HepG2 (cell line): ENCODE measurements around the gene MEF2B. TPM values are rescaled to one million over a fixed set of nuclear protein-coding genes. Genes with fewer than 3 reads are reported as not detected.

Source experiments
- ATAC-seq: fragments of 200-7000 bp; cut with Tn5 transposase; 3 replicates; pipeline ENCODE4 v1.9.1; 2020; ENCODE audit warnings: mild to moderate bottlenecking, moderate library complexity
- BruUV-seq: library from RNA; stranded (reverse); fragments of 400-500 nt; replicated peaks from 2 replicates; lab custom pipeline; 2021; lab: Mats Ljungman, UMichigan
- CTCF ChIA-PET: fragments of 300-600 bp; formaldehyde crosslinking; extraction: SDS; loops from one replicate; lab custom pipeline; 2021; ENCODE audit warnings: low total read pairs, inconsistent platforms, low intra/inter-chr PET ratio; lab: Yijun Ruan, JAX
- POLR2A ChIA-PET: fragments of 350-600 bp; sonication (Branson Sonifier 250); formaldehyde crosslinking; loops from one replicate; lab custom pipeline; 2020; ENCODE audit warnings: antibody characterized with exemption, inconsistent platforms; lab: Yijun Ruan, JAX
- DNase-seq: peaks from one replicate; pipeline ENCODE4 v3.0.0-alpha.2; 2015; ENCODE audit warnings: low spot score
- FAIRE-seq: peaks from 3 replicates; lab custom pipeline; 2011; peaks lifted over from hg19 to GRCh38; lab: Jason Lieb, UNC
- H2AFZ ChIP-seq: one replicate; pipeline ENCODE4 v1.6.1; 2011; ENCODE audit warnings: low read length, inconsistent platforms
- H3K27ac ChIP-seq: fragments of 300-600 bp; 3 replicates; pipeline ENCODE4 v1.8.0; 2011; ENCODE audit warnings: mixed run types, mild to moderate bottlenecking, mixed read lengths, low read length, inconsistent platforms; ENCODE audit not compliant: insufficient read depth; ENCODE audit errors: extremely low read length
- H3K27me3 ChIP-seq, 2 experiments: fragments of 200-600 bp in 1 of 2; 2 replicates in 1 of 2; 3 replicates in 1 of 2; pipeline versions ENCODE4 v1.6.0 to v1.8.0; 2011; ENCODE audit warnings: low read length in 2 of 2, mild to moderate bottlenecking in 2 of 2, moderate library complexity in 2 of 2, inconsistent platforms in 1 of 2; ENCODE audit not compliant: insufficient read depth in 2 of 2, control insufficient read depth in 1 of 2
- H3K36me3 ChIP-seq, 2 experiments: fragments of 200-600 bp in 1 of 2; replicated peaks in 1 of 2; 2 replicates in 1 of 2; 3 replicates in 1 of 2; pipeline versions ENCODE4 v1.5.1 to v1.8.0; 2011; ENCODE audit warnings: low read length in 2 of 2, inconsistent platforms in 1 of 2; ENCODE audit not compliant: insufficient read depth in 2 of 2, control insufficient read depth in 1 of 2
- H3K4me1 ChIP-seq: 2 replicates; pipeline ENCODE4 v1.5.1; 2012; ENCODE audit warnings: low read length, inconsistent platforms; ENCODE audit not compliant: insufficient read depth
- H3K4me2 ChIP-seq: 2 replicates; pipeline ENCODE4 v1.6.0; 2011; ENCODE audit warnings: low read depth, low read length, inconsistent platforms
- H3K4me3 ChIP-seq, 3 experiments: fragments of 200-600 bp in 1 of 3; sonication (generic), shearing (Covaris generic) in 1 of 3; replicated peaks in 1 of 3; 2 replicates each; pipeline ENCODE4 v1.5.1; 2011 to 2016; ENCODE audit warnings: low read length in 3 of 3, inconsistent platforms in 2 of 3, low read depth in 2 of 3, mild to moderate bottlenecking in 2 of 3, control low read depth in 1 of 3, mixed read lengths in 1 of 3; ENCODE audit not compliant: insufficient read depth in 1 of 3
- H3K79me2 ChIP-seq: one replicate; pipeline ENCODE4 v1.6.1; 2011; ENCODE audit warnings: low read length, inconsistent platforms; ENCODE audit not compliant: insufficient read depth
- H3K9ac ChIP-seq: 2 replicates; pipeline ENCODE4 v1.6.0; 2011; ENCODE audit warnings: mild to moderate bottlenecking, low read depth, low read length, inconsistent platforms; ENCODE audit not compliant: insufficient read depth
- H3K9me3 ChIP-seq: 2 replicates; pipeline ENCODE4 v1.5.1; 2012; ENCODE audit warnings: mild to moderate bottlenecking, low read length
- H4K20me1 ChIP-seq: 2 replicates; pipeline ENCODE4 v1.6.0; 2011; ENCODE audit warnings: inconsistent platforms, mild to moderate bottlenecking, low read length, moderate library complexity; ENCODE audit not compliant: insufficient read depth
- GTF2F1 ChIP-seq: fragments of 150-350 bp; IDR thresholded peaks from 2 replicates; pipeline ENCODE4 v1.6.1; 2014; ENCODE audit warnings: low read length
- POLR2A ChIP-seq, 2 experiments: IDR thresholded peaks; 2 replicates each; pipeline ENCODE4 v1.6.1; 2011; ENCODE audit warnings: low read depth in 2 of 2, low read length in 2 of 2, mild to moderate bottlenecking in 1 of 2, moderate library complexity in 1 of 2; ENCODE audit not compliant: insufficient read depth in 1 of 2
- SALL1 ChIP-seq: sonication (generic); formaldehyde crosslinking; IDR thresholded peaks from 2 replicates; pipeline ENCODE4 v1.8.0; 2022; ENCODE audit warnings: mild to moderate bottlenecking, missing genetic modification reagents
- ZNF280D ChIP-seq: sonication (generic); formaldehyde crosslinking; IDR thresholded peaks from 2 replicates; pipeline ENCODE4 v1.5.1; 2020; ENCODE audit warnings: mild to moderate bottlenecking, missing genetic modification reagents
- WGBS: methylation state at CpG from one replicate; pipeline ENCODE4 v1.1.6; 2017; ENCODE audit warnings: low lambda C conversion rate; 5-methylcytosine and 5-hydroxymethylcytosine counted together
- in situ Hi-C: cut with HindIII; loops from 2 replicates; pipeline ENCODE4 v1.10.0; 2017; ENCODE audit warnings: low pct_unique_long_range_greater_than_20kb; ENCODE audit not compliant: extremely low pct_ligation_motif_present
- intact Hi-C: fragments of 100-400 bp; cut with micrococcal nuclease; formaldehyde crosslinking; loops from one replicate; pipeline ENCODE4 v1.10.0; 2022; ENCODE audit not compliant: unreplicated experiment
- polyA plus RNA-seq, 8 experiments: library from polyadenylated mRNA; depleted of rRNA in 3 of 8; stranded (reverse) in 7 of 8; unstranded in 1 of 8; fragments of >200 nt; fragmentation: Illumina TruSeq in 4 of 8; extraction: Trizol in 4 of 8; gene quantifications; 2 replicates each; pipeline versions ENCODE4 v1.2.1 to v1.2.3, GENCODE V29; 2011 to 2016; ENCODE audit warnings: low read depth in 4 of 8, missing spikeins in 1 of 8, mixed read lengths in 1 of 8; ENCODE audit not compliant: insufficient read depth in 1 of 8
- total RNA-seq, 5 experiments: library from RNA; depleted of rRNA; stranded (reverse); fragments of >200 nt; fragmentation: Illumina TruSeq; extraction: Trizol; gene quantifications; 2 replicates each; pipeline ENCODE4 v1.2.3, GENCODE V29; 2016; ENCODE audit warnings: low read depth in 1 of 5
- TF ChIP-seq, protein P1 (sequence below): sonication (generic); formaldehyde crosslinking; IDR thresholded peaks from 2 replicates; pipeline ENCODE4 v1.5.0; 2020; ENCODE audit warnings: mild to moderate bottlenecking, missing genetic modification reagents
- TF ChIP-seq, protein P2 (sequence below): sonication (generic); formaldehyde crosslinking; IDR thresholded peaks from 2 replicates; pipeline ENCODE4 v1.5.1; 2020; ENCODE audit warnings: missing genetic modification reagents, mild to moderate bottlenecking, borderline replicate concordance

The MEF2B gene
- total and polyA plus RNA-seq, 2 of the 13 experiments (the other 11 are each of a cell fraction or from before 2014, with no cell fraction given) = 1.2 to 1.7 TPM

- TF ChIP-seq ZNF280D (CRISPR knock-in tag) (0 out of 2 replicates have a peak, but pooled peaks have one; percentile 44), SALL1 (CRISPR knock-in tag) (peak; percentile 41; the same call in 1 of the 2 replicates)
Measured at GRCh38 chr19:19113040-19113626, 56.9 kb downstream of the MEF2B start (continued).

DNA sequence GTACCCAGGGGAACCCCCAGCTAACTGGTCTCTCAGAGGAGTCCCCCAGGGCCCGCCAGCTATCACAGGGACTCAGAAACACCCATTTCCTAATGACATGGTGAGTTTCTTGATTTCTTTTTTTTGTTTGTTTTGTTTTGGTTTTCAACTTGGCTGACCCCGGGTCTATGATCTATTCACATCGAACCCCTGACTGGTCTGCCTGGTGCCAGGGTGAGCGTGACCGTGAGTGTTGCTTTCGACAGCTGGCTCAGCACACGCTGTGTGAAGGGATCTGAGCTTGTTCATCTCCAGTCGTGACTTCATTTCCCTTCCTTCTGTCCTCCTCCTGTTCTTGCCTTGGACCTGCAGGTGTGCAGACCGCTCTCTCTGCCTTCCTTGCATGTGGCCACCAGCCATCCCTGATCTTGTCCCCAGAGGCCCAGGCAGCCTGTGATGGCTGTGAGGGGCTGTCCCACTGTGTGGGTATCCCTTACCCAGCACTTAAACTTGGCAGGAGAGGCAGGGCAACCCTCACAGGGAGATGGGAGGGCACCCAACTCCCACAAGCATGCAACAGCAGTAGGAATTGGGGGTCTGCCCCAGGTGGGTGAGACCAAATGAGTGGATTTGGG lies 58.0 kb downstream of the MEF2B start:
- in situ Hi-C loops = loop anchor here (5.0 kb wide), 1 partner anchor 55 kb away; no protein-coding TSS in a partner anchor
- no peak overlapping the region for H3K27ac ChIP-seq
- H3K9ac ChIP-seq = no peak overlapping the region
- H3K79me2 ChIP-seq = no peaks in the 10 kb centered on the region
- no peaks in the 10 kb centered on the region for H3K9me3 ChIP-seq
- 92% methylated on average over 9 of the region's 9 CpGs for WGBS
- BruUV-seq = TSS peak; percentile 33
- no peaks in the 10 kb centered on the region for H3K27me3 ChIP-seq
- TF ChIP-seq GTF2F1 = no peak
- TF ChIP-seq POLR2A (IDR thresholded peaks at IDR 0.05; ENCODE audit: insufficient read depth in 1 of 2, low read depth in 2 of 2, low read length in 2 of 2) = 0 out of 4 replicates have a peak, but pooled peaks of 1 of the 2 experiments have one; percentile 24
- TF ChIP-seq, protein P1, sequence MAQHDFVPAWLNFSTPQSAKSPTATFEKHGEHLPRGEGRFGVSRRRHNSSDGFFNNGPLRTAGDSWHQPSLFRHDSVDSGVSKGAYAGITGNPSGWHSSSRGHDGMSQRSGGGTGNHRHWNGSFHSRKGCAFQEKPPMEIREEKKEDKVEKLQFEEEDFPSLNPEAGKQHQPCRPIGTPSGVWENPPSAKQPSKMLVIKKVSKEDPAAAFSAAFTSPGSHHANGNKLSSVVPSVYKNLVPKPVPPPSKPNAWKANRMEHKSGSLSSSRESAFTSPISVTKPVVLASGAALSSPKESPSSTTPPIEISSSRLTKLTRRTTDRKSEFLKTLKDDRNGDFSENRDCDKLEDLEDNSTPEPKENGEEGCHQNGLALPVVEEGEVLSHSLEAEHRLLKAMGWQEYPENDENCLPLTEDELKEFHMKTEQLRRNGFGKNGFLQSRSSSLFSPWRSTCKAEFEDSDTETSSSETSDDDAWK (CRISPR knock-in tag) = no peak
- TF ChIP-seq, protein P2, sequence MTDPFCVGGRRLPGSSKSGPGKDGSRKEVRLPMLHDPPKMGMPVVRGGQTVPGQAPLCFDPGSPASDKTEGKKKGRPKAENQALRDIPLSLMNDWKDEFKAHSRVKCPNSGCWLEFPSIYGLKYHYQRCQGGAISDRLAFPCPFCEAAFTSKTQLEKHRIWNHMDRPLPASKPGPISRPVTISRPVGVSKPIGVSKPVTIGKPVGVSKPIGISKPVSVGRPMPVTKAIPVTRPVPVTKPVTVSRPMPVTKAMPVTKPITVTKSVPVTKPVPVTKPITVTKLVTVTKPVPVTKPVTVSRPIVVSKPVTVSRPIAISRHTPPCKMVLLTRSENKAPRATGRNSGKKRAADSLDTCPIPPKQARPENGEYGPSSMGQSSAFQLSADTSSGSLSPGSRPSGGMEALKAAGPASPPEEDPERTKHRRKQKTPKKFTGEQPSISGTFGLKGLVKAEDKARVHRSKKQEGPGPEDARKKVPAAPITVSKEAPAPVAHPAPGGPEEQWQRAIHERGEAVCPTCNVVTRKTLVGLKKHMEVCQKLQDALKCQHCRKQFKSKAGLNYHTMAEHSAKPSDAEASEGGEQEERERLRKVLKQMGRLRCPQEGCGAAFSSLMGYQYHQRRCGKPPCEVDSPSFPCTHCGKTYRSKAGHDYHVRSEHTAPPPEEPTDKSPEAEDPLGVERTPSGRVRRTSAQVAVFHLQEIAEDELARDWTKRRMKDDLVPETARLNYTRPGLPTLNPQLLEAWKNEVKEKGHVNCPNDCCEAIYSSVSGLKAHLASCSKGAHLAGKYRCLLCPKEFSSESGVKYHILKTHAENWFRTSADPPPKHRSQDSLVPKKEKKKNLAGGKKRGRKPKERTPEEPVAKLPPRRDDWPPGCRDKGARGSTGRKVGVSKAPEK (CRISPR knock-in tag) = no peak
- TF ChIP-seq, all 625 proteins: peak for 1
- intact Hi-C loops = loop anchor here (2.0 kb wide), 1 partner anchor 13 kb away; no protein-coding TSS in a partner anchor
- Histone ChIP-seq H3K36me3 (no peaks in the 10 kb centered on the region), H2AFZ (no peak overlapping the region), H3K4me2 (no peak overlapping the region), H4K20me1 (no peaks in the 10 kb centered on the region), H3K4me3 (no peak overlapping the region), H3K4me1 (peaks cover 46% of the 10 kb centered on the region)
- no peak for FAIRE-seq
- ChIA-PET POLR2A (no interaction called here), CTCF (interaction anchor here (1.1 to 2.4 kb wide), 2 partner anchors 27 to 58 kb away, joined by 4 to 22 read pairs; no protein-coding TSS in a partner anchor)
- DNase-seq = no peak
- no peak for ATAC-seq
